Neural progenitor cell (in vitro differentiated cells): ENCODE data around the gene ZRANB3.

Experiments used
- CTCF ChIP-seq: fragments of 200-600 bp; sonication (generic); IDR thresholded peaks from 2 replicates; pipeline ENCODE4 v1.5.1; 2017; ENCODE audit warnings: antibody characterized with exemption, mild to moderate bottlenecking
- EZH2 ChIP-seq: fragments of 200-600 bp; sonication (generic); IDR thresholded peaks from 2 replicates; pipeline ENCODE4 v1.6.1; 2017; ENCODE audit warnings: antibody characterized with exemption, mild to moderate bottlenecking, moderate library complexity

- TF ChIP-seq EZH2 = no peak
- TF ChIP-seq CTCF = no peak
These were observed 76.4 kb downstream of the ZRANB3 start for GRCh38 chr2:135454608-135455007.
